ENCODE results near the gene ZNF438. TPM values are rescaled to one million over a fixed set of nuclear protein-coding genes. Genes with fewer than 3 reads are reported as not detected.

The ZNF438 gene
- total RNA-seq, 1 experiment from 2014 or later = 0.83 TPM

GRCh38 chr10:31055573-31056251, 24.0 kb upstream of the ZNF438 start:
- no CpG with 5 or more reads among the region's 27 CpGs for WGBS (ENCODE audit: extremely low coverage, insufficient read length, low lambda C conversion rate)
- Mint-ChIP-seq H3K36me3 (ENCODE audit: insufficient read depth in 1 of 3, low read depth in 3 of 3) (peaks cover 0 to 3% (median 0%) of the 10 kb centered on the region in 3 experiments; a peak in 2 of 7 replicates), H3K4me1 (no peaks in the 10 kb centered on the region), H3K27me3 (ENCODE audit: low read depth) (no peaks in the 10 kb centered on the region), H3K4me3 (no peak overlapping the region), H3K9me3 (peaks cover 3% of the 10 kb centered on the region in 2 experiments; a peak in 3 of 5 replicates), H3K27ac (no peak overlapping the region)
- H4K5ac ChIP-seq (ENCODE audit: insufficient read length, low read depth, low read length) = no peak overlapping the region
- no peak overlapping the region for H2BK5ac ChIP-seq (ENCODE audit: insufficient read length, low read length)
- H2BK120ac ChIP-seq (ENCODE audit: low read depth, low read length, poor library complexity, severe bottlenecking) = no peak overlapping the region
- no peak for DNase-seq
- no peak overlapping the region for H3K14ac ChIP-seq (ENCODE audit: insufficient read depth, low read length)
- H3K56ac ChIP-seq (ENCODE audit: insufficient read length, low read depth, low read length) = no peak overlapping the region
- TF ChIP-seq, protein P1, sequence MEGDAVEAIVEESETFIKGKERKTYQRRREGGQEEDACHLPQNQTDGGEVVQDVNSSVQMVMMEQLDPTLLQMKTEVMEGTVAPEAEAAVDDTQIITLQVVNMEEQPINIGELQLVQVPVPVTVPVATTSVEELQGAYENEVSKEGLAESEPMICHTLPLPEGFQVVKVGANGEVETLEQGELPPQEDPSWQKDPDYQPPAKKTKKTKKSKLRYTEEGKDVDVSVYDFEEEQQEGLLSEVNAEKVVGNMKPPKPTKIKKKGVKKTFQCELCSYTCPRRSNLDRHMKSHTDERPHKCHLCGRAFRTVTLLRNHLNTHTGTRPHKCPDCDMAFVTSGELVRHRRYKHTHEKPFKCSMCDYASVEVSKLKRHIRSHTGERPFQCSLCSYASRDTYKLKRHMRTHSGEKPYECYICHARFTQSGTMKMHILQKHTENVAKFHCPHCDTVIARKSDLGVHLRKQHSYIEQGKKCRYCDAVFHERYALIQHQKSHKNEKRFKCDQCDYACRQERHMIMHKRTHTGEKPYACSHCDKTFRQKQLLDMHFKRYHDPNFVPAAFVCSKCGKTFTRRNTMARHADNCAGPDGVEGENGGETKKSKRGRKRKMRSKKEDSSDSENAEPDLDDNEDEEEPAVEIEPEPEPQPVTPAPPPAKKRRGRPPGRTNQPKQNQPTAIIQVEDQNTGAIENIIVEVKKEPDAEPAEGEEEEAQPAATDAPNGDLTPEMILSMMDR (conservative IDR thresholded peaks at IDR 0.05) = no peak
- H4K20me1 ChIP-seq (ENCODE audit: control insufficient read depth, insufficient read depth, insufficient read length) = no peaks in the 10 kb centered on the region
- H3K18ac ChIP-seq (ENCODE audit: insufficient read length, low read depth, low read length) = no peak overlapping the region
- H3K4ac ChIP-seq (ENCODE audit: low read depth, low read length) = no peak overlapping the region
- no peak overlapping the region for H3K27ac ChIP-seq (ENCODE audit: insufficient read length, low read depth, low read length)
- no peak overlapping the region for H3K9ac ChIP-seq (ENCODE audit: extremely low read depth, insufficient read length, low read length)
- no peak overlapping the region for H2AK5ac ChIP-seq (ENCODE audit: insufficient read length, low read length)
- no peaks in the 10 kb centered on the region for H3K23me2 ChIP-seq (ENCODE audit: insufficient read length, low read depth, low read length, poor library complexity, severe bottlenecking)
- H3K9me3 ChIP-seq (ENCODE audit: control insufficient read depth, low read depth, low read length) = no peaks in the 10 kb centered on the region
- H2BK12ac ChIP-seq (ENCODE audit: insufficient read length, low read depth, low read length) = no peak overlapping the region
- H4K8ac ChIP-seq (replicated peaks; ENCODE audit: insufficient read length, low read depth, low read length) = no peak overlapping the region
- H2BK20ac ChIP-seq (ENCODE audit: low read depth, low read length, poor library complexity, severe bottlenecking) = no peak overlapping the region
- H3T11ph ChIP-seq (ENCODE audit: low read length) = no peak overlapping the region
- H3K23ac ChIP-seq (ENCODE audit: insufficient read length, low read depth, low read length) = no peak overlapping the region
- no peaks in the 10 kb centered on the region for H3K4me1 ChIP-seq (ENCODE audit: insufficient read depth, low read length)
- H3K79me1 ChIP-seq (ENCODE audit: insufficient read depth, low read depth, low read length, poor library complexity, severe bottlenecking) = no peaks in the 10 kb centered on the region
- H2BK15ac ChIP-seq (ENCODE audit: low read depth, low read length) = no peak overlapping the region
- H2AFZ ChIP-seq (ENCODE audit: low read length) = no peak overlapping the region
- no peak overlapping the region for H3K4me2 ChIP-seq (ENCODE audit: insufficient read depth, insufficient read length, low read length)
- H3K27me3 ChIP-seq (ENCODE audit: insufficient read depth, low read length) = no peaks in the 10 kb centered on the region
- no peaks in the 10 kb centered on the region for H3K79me2 ChIP-seq (ENCODE audit: insufficient read depth, low read length)
- H4K91ac ChIP-seq (ENCODE audit: insufficient read length, low read depth, low read length) = no peak overlapping the region
